Body of pancreas (tissue), 4 donors: Measurements from ENCODE around the gene TRIM52.
"Not testable (repeated sequence)": the region's sequence is repeated elsewhere in the genome, so short reads cannot be mapped to it uniquely, and the experiment has no call there.

Experiments used
- CTCF ChIP-seq, 7 experiments: fragments of 450-650 bp in 4 of 7; fragments of 200-600 bp in 3 of 7; sonication (generic) in 3 of 7; IDR thresholded peaks; one replicate each; pipeline ENCODE4 v1.5.1; 2016 to 2019; ENCODE audit warnings: antibody characterized with exemption in 7 of 7
- POLR2A ChIP-seq, 3 donors: fragments of 450-650 bp; IDR thresholded peaks; one replicate each; pipeline ENCODE4 v1.6.1; 2016; ENCODE audit warnings: antibody characterized with exemption in 3 of 3, mild to moderate bottlenecking in 2 of 3

GRCh38 chr5:181210698-181211097, 50.2 kb downstream of the TRIM52 start:
- not testable (repeated sequence) for TF ChIP-seq CTCF, POLR2A (IDR thresholded peaks at IDR 0.05)
